Measurements from ENCODE around the gene ADGRE3. TPM values are rescaled to one million over a fixed set of nuclear protein-coding genes. Genes with fewer than 3 reads are reported as not detected.
"Not testable (repeated sequence)": the region's sequence is repeated elsewhere in the genome, so short reads cannot be mapped to it uniquely, and the experiment has no call there.

The ADGRE3 gene
- polyA plus RNA-seq, 1 donor (not counting 4 experiments of a cell fraction or from before 2014, with no cell fraction given): not detected

- dilution Hi-C loops (cut with MboI; ENCODE audit: extremely low pct_ligation_motif_present, low sequenced_read_pairs): no loop called here
- Histone ChIP-seq H3K4me2 (ENCODE audit: control insufficient read depth, extremely low read depth, insufficient read depth, low read depth, low read length) (no peak overlapping the region), H3K4me1 (ENCODE audit: control insufficient read depth, extremely low read depth, insufficient read depth, low read length) (no peaks in the 10 kb centered on the region), H3K4me3 (ENCODE audit: control insufficient read depth in 2 of 3, extremely low read depth in 1 of 3, insufficient read depth in 2 of 3, low read depth in 1 of 3, low read length in 3 of 3) (no peak overlapping the region), H3K27ac (ENCODE audit: control insufficient read depth, insufficient read depth, low read length) (no peak overlapping the region), H3K27me3 (ENCODE audit: control insufficient read depth, extremely low read depth, insufficient read depth, low read length) (no peaks in the 10 kb centered on the region), H2AFZ (ENCODE audit: control insufficient read depth, low read length) (no peak overlapping the region), H3K36me3 (ENCODE audit: control insufficient read depth in 2 of 2, extremely low read depth in 1 of 2, insufficient read depth in 2 of 2, low read length in 2 of 2) (no peaks in the 10 kb centered on the region), H3K79me2 (ENCODE audit: control insufficient read depth, insufficient read depth, low read length) (no peaks in the 10 kb centered on the region), H3K9me3 (ENCODE audit: control insufficient read depth, low read depth, low read length) (no peaks in the 10 kb centered on the region), H3K9ac (ENCODE audit: control insufficient read depth, extremely low read depth, insufficient read depth, low read length) (no peak overlapping the region), H4K20me1 (ENCODE audit: control insufficient read depth, extremely low read depth, insufficient read depth, low read length) (no peaks in the 10 kb centered on the region), H3K9me1 (ENCODE audit: control insufficient read depth, extremely low read depth, insufficient read depth, low read length) (no peaks in the 10 kb centered on the region)
- no peak for FAIRE-seq
- TF ChIP-seq EZH2 (IDR thresholded peaks at IDR 0.05; ENCODE audit: low read length) (no peak), CTCF (optimal IDR thresholded peaks at IDR 0.05 in 1 of 3, IDR thresholded peaks at IDR 0.05 in 1 of 3, conservative IDR thresholded peaks at IDR 0.05 in 1 of 3; ENCODE audit: extremely low read depth in 1 of 3, insufficient read depth in 2 of 3, low read length in 3 of 3) (no peak)
- no peak for DNase-seq (ENCODE audit: low read depth, low spot score)
Measured at GRCh38 chr19:14632286-14632685, 42.4 kb downstream of the ADGRE3 start.

GRCh38 chr19:14629557-14629956 lies 45.1 kb downstream of the ADGRE3 start:
- H3K4me1 ChIP-seq (ENCODE audit: control insufficient read depth, extremely low read depth, insufficient read depth, low read length): no peaks in the 10 kb centered on the region
- no peaks in the 10 kb centered on the region for H3K79me2 ChIP-seq (ENCODE audit: control insufficient read depth, insufficient read depth, low read length)
- H3K27ac ChIP-seq (ENCODE audit: control insufficient read depth, insufficient read depth, low read length): no peak overlapping the region
- no peak overlapping the region for H2AFZ ChIP-seq (ENCODE audit: control insufficient read depth, low read length)
- H3K4me3 ChIP-seq (ENCODE audit: control insufficient read depth in 2 of 3, extremely low read depth in 1 of 3, insufficient read depth in 2 of 3, low read depth in 1 of 3, low read length in 3 of 3): no peak overlapping the region
- no peaks in the 10 kb centered on the region for H3K36me3 ChIP-seq (ENCODE audit: control insufficient read depth in 2 of 2, extremely low read depth in 1 of 2, insufficient read depth in 2 of 2, low read length in 2 of 2)
- no peak for DNase-seq (ENCODE audit: low read depth, low spot score)
- H3K9me3 ChIP-seq (ENCODE audit: control insufficient read depth, low read depth, low read length): no peaks in the 10 kb centered on the region
- H3K4me2 ChIP-seq (ENCODE audit: control insufficient read depth, extremely low read depth, insufficient read depth, low read depth, low read length): no peak overlapping the region
- no peak for FAIRE-seq
- no peaks in the 10 kb centered on the region for H3K9me1 ChIP-seq (ENCODE audit: control insufficient read depth, extremely low read depth, insufficient read depth, low read length)
- no peaks in the 10 kb centered on the region for H3K27me3 ChIP-seq (ENCODE audit: control insufficient read depth, extremely low read depth, insufficient read depth, low read length)
- H4K20me1 ChIP-seq (ENCODE audit: control insufficient read depth, extremely low read depth, insufficient read depth, low read length): no peaks in the 10 kb centered on the region
- no peak overlapping the region for H3K9ac ChIP-seq (ENCODE audit: control insufficient read depth, extremely low read depth, insufficient read depth, low read length)
- TF ChIP-seq EZH2 (IDR thresholded peaks at IDR 0.05; ENCODE audit: low read length) (no peak), CTCF (optimal IDR thresholded peaks at IDR 0.05 in 1 of 3, IDR thresholded peaks at IDR 0.05 in 1 of 3, conservative IDR thresholded peaks at IDR 0.05 in 1 of 3; ENCODE audit: extremely low read depth in 1 of 3, insufficient read depth in 2 of 3, low read length in 3 of 3) (no peak)
- dilution Hi-C loops (cut with MboI; ENCODE audit: extremely low pct_ligation_motif_present, low sequenced_read_pairs): no loop called here

- DNase-seq (ENCODE audit: low read depth, low spot score); H3K9me3 ChIP-seq (ENCODE audit: control insufficient read depth, low read depth, low read length); H3K79me2 ChIP-seq (ENCODE audit: control insufficient read depth, insufficient read depth, low read length); H3K9ac ChIP-seq (ENCODE audit: control insufficient read depth, extremely low read depth, insufficient read depth, low read length); H3K4me1 ChIP-seq (ENCODE audit: control insufficient read depth, extremely low read depth, insufficient read depth, low read length); H4K20me1 ChIP-seq (ENCODE audit: control insufficient read depth, extremely low read depth, insufficient read depth, low read length); H3K27me3 ChIP-seq (ENCODE audit: control insufficient read depth, extremely low read depth, insufficient read depth, low read length); H3K4me2 ChIP-seq (ENCODE audit: control insufficient read depth, extremely low read depth, insufficient read depth, low read depth, low read length); H3K4me3 ChIP-seq (ENCODE audit: control insufficient read depth in 2 of 3, extremely low read depth in 1 of 3, insufficient read depth in 2 of 3, low read depth in 1 of 3, low read length in 3 of 3); H3K36me3 ChIP-seq (ENCODE audit: control insufficient read depth in 2 of 2, extremely low read depth in 1 of 2, insufficient read depth in 2 of 2, low read length in 2 of 2); H2AFZ ChIP-seq (ENCODE audit: control insufficient read depth, low read length); FAIRE-seq; H3K27ac ChIP-seq (ENCODE audit: control insufficient read depth, insufficient read depth, low read length); H3K9me1 ChIP-seq (ENCODE audit: control insufficient read depth, extremely low read depth, insufficient read depth, low read length); dilution Hi-C loops (cut with MboI; ENCODE audit: extremely low pct_ligation_motif_present, low sequenced_read_pairs): not testable (repeated sequence)
Measured at GRCh38 chr19:14624491-14624890, 50.2 kb downstream of the ADGRE3 start.

All from keratinocyte (primary cell).